ENCODE data around the gene HMGN4. TPM values are rescaled to one million over a fixed set of nuclear protein-coding genes. Genes with fewer than 3 reads are reported as not detected.
"Not testable (repeated sequence)": the region's sequence is repeated elsewhere in the genome, so short reads cannot be mapped to it uniquely, and the experiment has no call there.

The HMGN4 gene
- total RNA-seq, 1 donor from 2014 or later = 80.9 TPM

DNA sequence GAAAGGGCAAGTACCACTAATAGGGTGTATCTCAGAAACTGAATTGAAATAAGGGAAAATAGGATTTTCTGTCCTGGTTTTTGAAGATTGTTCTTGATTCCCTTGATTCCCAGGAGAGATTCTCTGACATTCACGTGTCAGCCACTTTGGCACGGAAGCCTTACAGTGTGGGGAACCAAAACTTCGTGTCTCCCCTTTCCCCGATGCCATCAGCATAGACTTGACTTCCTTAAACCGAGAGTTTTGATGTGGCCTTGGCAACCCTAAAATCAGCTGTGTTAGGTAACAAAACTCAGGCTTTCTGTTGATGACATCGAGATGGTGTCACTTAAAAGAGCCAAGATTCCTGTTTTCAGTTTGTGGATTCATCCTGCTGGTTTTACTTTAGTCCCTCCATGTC is 7.5 kb downstream of the HMGN4 start:
- intact Hi-C loops (cut with micrococcal nuclease) = no loop called here

DNA sequence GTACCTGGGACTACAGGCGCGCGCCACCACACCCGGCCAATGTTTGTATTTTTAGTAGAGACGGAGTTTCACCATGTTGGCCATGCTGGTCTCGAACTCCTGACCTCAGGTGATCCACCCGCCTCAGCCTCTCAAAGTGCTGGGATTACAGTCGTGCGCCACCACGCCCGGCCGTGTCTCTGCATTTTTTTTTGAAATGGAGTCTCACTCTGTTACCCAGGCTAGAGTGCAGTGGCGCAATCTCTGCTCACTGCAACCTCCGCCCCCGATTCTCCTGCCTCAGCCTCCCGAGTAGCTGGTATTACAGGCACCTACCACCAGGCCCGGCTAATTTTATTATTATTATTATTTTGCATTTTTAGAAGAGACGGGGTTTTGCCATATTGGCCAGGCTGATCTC is 9.2 kb downstream of the HMGN4 start:
- intact Hi-C loops (cut with micrococcal nuclease) = not testable (repeated sequence)

DNA sequence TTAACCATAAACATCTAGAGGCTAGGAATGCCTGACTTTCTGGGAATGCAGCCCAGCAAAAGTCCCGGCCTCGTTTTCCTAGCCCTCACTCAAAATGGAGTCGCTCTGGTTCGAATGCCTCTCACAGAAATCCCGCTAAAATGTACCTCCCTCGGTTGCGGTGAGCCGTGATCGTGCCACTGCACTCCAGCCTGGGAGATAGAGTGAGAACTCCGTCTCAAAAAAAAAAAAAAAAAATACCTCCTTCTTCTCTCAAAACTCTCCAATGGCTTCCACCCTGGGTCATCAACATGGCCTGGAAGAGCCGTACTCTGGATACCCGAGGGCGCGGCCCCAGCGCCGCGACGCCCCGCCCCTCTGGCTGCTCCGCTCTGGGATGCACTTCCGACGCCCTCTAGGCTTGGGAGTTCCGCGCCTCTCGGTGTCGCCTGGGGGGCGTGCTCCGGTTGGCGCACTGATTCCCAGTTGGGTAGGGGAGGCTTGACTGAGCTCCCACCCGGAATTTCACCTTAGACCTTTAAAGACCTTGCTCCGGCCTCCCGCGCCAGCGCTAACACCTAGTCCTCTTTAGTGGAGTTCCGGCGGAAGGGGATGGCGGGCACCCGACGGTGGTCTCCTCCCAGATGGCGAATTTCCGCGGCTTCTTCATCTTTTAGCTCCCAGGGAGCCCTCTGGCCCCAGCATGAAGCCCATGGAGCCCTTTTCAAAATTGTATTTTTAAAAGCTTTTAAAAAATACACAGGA is 12.3 kb downstream of the HMGN4 start:
- intact Hi-C loops (cut with micrococcal nuclease) = no loop called here

DNA sequence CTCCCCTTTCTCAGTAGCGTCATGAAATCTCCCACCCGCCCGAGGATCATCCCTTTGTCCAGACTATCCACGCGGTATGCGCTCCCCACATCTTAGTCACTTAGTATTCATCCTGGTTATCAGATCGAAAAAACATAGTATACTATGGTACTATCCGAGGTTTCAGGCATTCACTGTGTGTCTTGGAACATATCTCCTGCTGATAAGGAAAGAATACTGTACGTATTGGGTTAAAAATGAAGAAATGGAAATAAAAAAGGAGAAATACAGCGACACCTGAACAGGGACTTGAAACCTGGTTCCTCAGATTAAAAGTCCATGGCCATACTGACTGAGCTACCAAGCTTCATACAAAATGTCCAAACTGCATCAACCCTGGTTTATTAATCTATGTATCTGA is 14.0 kb downstream of the HMGN4 start:
- intact Hi-C loops (cut with micrococcal nuclease) = no loop called here

DNA sequence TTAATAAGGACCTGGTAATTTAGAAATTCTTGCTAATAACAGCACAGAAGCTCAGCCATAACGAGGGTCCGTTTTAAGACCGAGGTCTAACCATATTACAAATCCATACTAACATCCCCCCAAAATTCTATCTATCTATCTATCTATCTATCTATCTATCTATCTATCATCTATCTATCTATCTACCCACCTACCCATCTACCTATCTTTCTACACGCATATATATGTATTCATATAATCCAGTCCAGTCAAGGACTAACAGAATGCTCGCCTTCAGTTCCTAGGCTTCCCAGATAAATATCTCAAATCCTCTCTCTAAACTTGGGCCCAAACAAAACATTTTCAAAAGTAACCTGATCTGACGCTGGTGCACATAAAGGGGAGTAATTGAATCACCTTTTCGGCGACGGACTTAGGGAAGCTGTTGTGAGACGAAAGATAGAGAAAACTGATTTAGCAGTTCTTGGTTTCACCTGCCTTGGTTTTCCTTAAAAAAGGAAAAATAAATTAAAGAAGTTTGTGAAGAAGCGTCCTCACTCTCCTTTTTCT is 14.5 kb downstream of the HMGN4 start:
- intact Hi-C loops (cut with micrococcal nuclease) = loop anchor here (1.0 kb wide), 2 partner anchors 15 to 31 kb away; no protein-coding TSS in a partner anchor

DNA sequence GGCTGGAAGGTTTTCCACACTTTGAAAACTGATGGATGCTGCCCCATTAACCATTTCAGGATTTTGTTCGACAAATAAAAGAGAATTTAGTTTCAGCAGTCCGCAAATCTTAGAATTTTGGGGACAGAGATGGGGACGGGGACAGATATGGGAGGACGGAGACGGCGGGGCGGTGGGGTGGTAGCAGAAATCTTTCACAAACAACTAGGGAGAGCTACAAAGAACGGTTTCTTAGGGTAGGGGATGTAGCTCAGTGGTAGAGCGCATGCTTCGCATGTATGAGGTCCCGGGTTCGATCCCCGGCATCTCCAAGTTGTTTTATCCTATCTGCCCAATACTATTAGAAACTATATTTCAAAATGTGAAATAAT is 15.1 kb downstream of the HMGN4 start:
- intact Hi-C loops (cut with micrococcal nuclease) = loop anchor here (1.0 kb wide), 2 partner anchors 16 to 32 kb away; no protein-coding TSS in a partner anchor

DNA sequence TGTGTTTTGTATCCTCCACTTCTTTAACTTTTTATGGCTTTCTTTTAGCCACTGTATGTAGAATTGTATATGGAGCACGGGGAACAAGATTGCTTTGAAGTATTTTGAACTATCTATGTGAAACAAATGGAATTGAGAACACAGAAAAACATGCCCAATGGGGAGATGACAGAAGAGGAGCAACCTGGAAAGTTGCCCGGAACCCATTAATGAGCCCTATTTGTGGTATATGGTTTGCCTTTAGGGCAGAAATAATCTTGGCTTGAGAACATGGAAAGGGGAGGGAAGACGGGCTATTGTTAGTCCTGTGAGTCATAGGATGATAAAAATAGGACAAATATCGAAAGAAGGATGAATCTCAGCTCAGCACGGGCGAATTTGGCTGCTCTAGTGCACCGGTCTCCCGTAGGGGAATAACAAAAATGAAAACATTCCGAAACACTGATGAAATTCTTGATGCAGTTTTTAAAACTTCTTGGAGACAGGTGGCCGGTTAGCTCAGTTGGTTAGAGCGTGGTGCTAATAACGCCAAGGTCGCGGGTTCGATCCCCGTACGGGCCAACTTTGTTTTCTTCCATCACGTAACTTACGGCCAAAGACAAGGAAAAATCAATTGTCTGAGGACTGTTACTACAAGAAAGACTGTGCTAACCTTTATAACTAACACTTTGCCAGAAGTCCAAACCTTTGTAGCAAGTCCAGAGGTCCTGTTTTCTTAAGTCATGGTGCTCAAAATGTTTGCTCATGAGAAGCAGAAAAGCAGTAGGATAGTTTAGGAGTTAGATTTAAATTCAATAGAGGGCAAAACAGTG is 15.7 kb downstream of the HMGN4 start:
- intact Hi-C loops (cut with micrococcal nuclease) = loop anchor here (1.0 to 2.0 kb wide), 5 partner anchors 14 to 241 kb away; no protein-coding TSS in a partner anchor

DNA sequence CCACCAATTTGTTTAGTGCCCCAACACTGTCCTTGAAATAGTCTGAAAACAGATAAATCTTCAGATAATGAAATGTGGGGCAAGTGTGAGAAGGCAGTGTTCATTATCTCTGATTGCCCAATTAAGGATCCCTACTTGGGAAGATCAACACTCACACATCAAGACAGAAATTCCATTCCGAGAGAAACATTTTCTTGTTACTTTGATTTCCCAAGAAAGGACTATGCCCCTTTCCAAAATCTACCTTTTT is 16.2 kb downstream of the HMGN4 start:
- intact Hi-C loops (cut with micrococcal nuclease) = loop anchor here (1.0 to 2.0 kb wide), 3 partner anchors 14 to 242 kb away; no protein-coding TSS in a partner anchor

DNA sequence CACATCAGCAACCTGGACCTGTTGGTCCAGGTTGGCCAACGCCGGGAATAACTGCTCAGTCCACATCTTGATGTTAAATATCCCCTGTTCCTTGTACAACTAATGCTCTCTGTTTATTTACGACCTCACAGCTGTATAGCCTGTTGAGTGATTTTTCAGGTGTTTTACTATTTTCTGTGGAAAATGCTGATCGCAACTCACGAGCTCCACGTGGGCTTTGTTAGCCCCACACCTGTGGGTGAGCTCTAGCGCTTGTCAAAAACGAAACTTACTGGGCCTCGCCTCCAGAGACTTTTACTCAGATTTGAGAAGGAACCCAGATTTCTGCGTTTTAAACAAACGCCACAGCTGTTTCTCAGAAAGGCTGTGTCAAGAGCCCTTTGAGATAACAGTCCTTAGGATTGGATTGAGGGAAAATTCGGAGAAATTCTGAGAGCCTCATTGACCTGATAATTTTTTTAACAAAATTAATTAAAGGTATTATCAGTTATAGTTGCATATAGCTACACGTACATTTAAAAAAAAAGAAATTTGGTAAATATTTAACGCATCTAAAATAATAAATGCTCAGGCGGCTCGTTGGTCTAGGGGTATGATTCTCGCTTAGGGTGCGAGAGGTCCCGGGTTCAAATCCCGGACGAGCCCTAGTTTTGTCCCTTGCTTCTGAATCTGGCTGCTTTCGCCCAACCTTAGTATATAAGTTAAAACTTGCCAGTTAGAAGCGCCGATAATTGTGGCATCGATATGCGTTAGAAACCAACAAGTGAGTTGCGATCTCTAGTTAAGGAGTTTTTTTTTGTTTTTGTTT is 16.7 kb downstream of the HMGN4 start:
- intact Hi-C loops (cut with micrococcal nuclease) = loop anchor here (1.0 to 2.0 kb wide), 3 partner anchors 13 to 242 kb away; no protein-coding TSS in a partner anchor

DNA sequence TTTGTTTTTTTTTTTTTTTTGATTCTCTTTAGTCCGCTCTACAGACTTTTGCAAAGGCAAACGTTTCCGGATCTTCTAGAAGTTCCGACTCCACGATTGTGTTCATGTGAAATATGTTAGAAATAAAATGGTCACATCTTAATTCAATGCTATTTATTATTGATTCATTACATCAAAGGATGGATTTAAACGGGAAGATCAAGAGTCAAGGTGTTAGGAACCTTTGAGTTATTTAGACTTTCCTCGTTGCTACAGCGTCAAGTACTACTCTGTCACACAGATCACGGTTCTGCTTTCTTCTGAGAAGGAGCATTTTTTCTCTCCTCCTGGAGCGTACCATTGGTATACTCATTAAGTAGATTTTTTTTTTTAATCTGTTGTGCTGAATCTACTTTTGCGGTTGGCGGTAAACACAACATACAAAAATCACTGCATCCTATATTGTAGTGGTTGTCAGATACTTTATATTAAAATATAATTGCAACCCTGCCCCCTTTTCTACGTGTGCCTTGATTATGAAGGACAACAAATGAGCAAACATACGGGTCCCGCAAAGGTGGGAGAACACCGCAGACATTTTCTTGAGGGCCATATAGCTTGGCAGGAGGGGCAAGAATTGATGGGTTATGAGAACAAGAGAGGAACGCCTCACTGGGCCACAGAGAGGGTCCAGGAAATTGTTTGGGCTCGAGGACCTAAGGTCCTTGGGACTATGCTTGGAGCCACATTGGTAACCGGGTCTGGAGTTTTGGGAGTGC is 17.5 kb downstream of the HMGN4 start:
- intact Hi-C loops (cut with micrococcal nuclease) = loop anchor here (2.0 kb wide), 2 partner anchors 225 to 243 kb away; no protein-coding TSS in a partner anchor

DNA sequence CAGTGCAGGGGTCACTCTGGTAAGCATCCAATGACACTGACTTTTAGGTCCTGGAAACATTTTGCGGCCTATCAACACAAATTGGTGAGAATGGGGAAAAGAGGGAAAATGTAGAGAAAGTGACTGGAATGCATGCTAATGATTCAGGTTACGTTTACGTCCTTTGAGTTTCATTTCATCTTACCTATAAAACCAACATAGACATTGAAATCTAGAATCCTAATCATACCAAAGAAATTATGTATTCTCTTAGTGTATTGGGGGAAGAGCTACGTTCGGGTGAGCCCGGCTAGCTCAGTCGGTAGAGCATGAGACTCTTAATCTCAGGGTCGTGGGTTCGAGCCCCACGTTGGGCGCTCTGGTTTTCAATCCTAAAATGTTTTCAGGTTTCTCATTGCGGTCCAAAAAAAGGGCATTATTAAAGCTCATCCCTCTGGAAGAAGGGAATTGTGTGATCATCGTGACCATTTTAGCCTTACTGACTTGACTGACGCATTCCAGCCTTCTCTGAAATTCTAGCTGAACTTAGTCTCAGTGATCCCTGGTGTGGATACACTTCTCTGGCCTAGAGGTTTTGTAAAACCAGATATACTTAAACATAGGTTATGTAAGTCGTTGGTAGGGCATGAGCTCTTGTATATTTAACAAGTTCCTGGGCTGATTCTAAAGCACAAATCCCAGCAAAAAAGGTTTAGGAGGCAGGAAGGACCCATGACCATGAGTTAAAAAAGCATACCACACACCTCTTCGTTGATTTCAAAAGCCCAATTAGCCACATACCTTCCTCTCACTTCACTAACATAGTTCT is 18.3 kb downstream of the HMGN4 start:
- intact Hi-C loops (cut with micrococcal nuclease) = no loop called here

DNA sequence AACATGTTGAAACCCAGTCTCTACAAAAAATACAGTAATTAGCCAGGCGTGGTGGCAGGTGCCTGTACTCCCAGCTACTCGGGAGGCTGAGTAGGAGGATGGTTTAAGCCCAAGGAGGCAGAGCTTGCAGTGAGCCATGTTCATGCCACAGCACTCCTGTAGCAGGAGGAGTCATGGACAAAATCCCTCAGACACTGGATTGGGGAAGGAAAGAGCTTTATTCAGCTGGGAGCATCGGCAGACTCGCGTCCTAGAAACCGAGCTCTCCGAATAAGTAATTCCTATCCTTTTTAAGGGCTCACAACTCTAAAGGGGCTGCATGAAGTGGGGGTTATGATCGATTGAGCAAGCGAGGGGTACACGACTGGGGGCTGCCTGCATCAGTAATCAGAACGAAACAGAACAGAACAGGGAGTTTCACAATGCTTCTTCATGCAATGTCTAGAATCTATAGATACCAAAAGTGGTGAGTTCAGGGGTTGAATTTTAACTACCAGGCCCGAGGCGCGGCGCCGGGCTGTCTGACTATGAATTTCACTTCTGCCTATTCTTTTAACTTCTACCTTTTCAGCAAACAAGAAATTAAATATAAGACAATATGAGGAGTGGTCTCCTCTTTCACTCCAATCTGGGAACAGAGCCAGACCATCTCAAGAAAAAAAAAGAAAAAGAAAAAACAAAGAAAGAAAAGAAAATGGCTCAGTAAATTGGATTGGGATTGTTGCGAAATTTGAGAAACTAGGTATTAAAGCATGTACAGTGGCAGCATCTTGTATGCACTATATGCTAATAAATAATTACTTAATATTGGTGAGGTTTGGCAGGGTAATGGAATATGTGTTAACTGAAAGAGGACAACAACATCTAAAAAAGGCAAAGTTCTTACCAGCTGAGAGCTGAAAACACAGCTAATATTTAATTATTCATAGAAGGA is 23.6 kb downstream of the HMGN4 start:
- intact Hi-C loops (cut with micrococcal nuclease) = no loop called here

DNA sequence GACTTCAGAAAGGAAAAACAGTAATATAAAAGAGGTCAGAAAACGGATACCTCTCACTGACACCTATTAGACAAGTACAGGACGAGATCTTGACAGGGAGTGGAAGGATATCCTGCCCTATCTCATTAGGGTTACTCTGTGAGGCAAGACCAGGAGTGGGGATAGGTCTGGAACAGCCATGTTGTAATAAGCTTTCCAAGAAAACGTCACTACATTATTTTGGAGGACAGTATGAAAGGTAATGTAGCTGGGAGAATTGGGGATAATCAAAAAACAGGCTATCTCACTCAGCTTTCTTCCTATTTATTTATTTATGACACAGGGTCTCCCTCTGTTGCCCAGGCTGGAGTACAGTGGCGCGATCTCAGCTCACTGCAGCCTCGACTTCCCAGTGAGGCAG is 25.3 kb downstream of the HMGN4 start:
- intact Hi-C loops (cut with micrococcal nuclease) = no loop called here

DNA sequence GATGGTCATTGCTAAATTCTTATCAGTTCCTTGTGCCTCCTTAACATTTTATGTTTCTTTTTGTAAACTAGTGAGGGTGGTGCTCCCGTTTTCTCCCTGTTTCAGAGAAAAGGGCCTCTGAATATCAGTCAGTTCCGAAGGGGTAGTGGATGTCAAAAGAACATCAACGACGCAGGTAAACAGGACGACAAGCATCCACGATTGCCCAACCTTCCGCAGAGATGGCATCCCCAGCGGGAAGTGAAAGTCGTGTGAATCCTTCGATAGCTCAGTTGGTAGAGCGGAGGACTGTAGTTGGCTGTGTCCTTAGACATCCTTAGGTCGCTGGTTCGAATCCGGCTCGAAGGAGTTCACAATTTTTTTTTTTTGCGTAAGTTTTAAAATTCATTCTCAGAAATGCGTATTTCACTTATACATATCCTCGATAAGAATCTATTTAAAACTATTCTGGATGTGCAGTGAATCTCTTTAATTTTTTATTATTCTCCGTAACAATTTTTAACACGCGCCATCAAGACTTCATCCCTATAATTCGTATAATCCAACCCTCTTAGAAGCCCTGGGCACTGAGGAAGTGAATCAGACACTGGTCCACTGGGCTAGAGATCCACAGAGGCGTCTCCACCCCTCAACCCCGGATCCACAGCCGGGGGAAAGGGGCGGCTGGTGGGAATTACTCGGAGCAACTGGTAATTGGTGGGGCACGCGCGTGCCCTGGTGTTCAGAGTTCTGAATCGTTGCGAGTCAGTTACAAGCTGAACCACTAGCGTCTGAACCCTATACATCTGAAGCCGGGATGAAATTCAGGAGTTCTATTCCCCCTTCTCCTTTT is 30.7 kb downstream of the HMGN4 start:
- intact Hi-C loops (cut with micrococcal nuclease) = loop anchor here (1.0 kb wide), 4 partner anchors 15 to 228 kb away; partner anchors contain the start of gene HMGN4

DNA sequence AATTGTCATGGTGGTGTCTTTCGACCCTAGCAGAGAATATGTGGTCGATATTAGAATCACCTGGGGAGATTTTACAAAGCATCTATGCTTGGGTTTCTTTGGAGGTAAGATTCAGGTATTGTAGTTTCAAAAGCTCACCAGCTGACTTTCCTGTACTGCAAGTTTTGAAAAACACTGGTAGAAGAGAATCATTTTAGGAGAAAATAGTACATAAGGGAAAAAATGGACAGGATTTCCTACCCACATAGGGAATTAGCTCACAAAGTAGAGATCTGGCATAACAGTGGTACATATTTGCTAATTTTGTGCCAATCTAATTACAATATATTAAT is 31.2 kb downstream of the HMGN4 start:
- intact Hi-C loops (cut with micrococcal nuclease) = loop anchor here (1.0 kb wide), 1 partner anchor 228 kb away; no protein-coding TSS in a partner anchor

DNA sequence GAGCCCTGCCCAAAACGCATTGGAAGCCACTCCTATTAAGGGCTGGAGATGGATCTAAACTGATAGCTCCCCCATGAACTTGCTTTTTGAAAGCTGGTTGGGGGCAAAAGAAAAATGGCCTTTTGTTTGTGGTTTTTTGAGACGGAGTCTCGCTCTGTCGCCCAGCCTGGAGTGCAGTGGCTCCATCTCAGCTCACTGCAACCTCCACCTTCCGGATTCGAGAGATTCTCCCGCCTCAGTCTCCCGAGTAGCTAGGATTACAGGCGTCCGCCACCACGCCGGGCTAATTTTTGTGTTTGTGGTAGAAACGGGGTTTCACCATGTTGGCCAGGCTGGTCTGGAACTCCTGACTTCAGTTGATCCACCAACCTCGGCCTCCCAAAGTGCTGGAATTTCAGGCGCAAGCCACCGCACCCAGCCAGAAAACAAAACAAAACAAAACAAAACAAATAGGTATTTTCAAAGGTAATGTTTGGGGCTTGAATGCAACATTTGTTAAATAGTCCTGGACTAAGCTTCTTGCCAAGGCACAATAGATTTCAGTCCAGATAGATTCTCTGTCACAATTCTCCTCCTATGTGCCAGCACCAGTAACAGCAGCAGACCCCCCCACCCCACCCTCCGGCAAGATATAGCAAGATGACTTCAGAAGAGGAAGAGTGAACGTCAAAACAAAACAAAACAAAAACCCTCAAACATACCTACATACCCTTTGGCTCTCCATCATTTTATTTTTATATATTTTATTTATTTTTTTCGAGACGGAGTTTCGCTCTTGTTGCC is 32.1 kb downstream of the HMGN4 start:
- intact Hi-C loops (cut with micrococcal nuclease) = no loop called here
